GM23338 (cell line): ENCODE measurements around the gene ACOXL. TPM values are rescaled to one million over a fixed set of nuclear protein-coding genes. Genes with fewer than 3 reads are reported as not detected.

Source experiments
- ATAC-seq: fragments of 200-7000 bp; cut with Tn5 transposase; 3 replicates; pipeline ENCODE4 v1.9.1; 2020
- DNase-seq: peaks from one replicate; pipeline ENCODE4 v3.0.0-alpha.2; 2015; ENCODE audit warnings: low spot score
- H2AFZ ChIP-seq: fragments of 200-600 bp; sonication (generic); 2 replicates; pipeline ENCODE4 v1.8.0; 2016; ENCODE audit warnings: antibody characterized with exemption, mild to moderate bottlenecking, moderate library complexity
- H3F3A ChIP-seq: fragments of 200-600 bp; sonication (generic); replicated peaks from 2 replicates; pipeline ENCODE4 v1.8.0; 2017; ENCODE audit warnings: antibody characterized with exemption, mixed run types, low read depth
- H3K27ac ChIP-seq: fragments of 200-600 bp; sonication (generic); 2 replicates; pipeline ENCODE4 v1.6.1; 2016; ENCODE audit warnings: low read depth
- H3K27me3 ChIP-seq: fragments of 200-600 bp; sonication (generic); 2 replicates; pipeline ENCODE4 v1.8.0; 2016; ENCODE audit warnings: mild to moderate bottlenecking, mixed run types, moderate library complexity; ENCODE audit not compliant: insufficient read depth
- H3K36me3 ChIP-seq: fragments of 200-600 bp; sonication (generic); 2 replicates; pipeline ENCODE4 v1.8.0; 2016; ENCODE audit warnings: mild to moderate bottlenecking; ENCODE audit not compliant: insufficient read depth
- H3K4me1 ChIP-seq: fragments of 200-600 bp; sonication (generic); 2 replicates; pipeline ENCODE4 v1.8.0; 2016; ENCODE audit warnings: mild to moderate bottlenecking, moderate library complexity; ENCODE audit not compliant: insufficient read depth
- H3K4me2 ChIP-seq: fragments of 200-600 bp; sonication (generic); 2 replicates; pipeline ENCODE4 v1.7.1; 2017; ENCODE audit warnings: mixed run types
- H3K4me3 ChIP-seq: fragments of 200-600 bp; sonication (generic); 2 replicates; pipeline ENCODE4 v1.6.1; 2016; ENCODE audit warnings: mixed run types
- H3K79me2 ChIP-seq: fragments of 200-600 bp; sonication (generic); replicated peaks from 2 replicates; pipeline ENCODE4 v1.8.0; 2017; ENCODE audit warnings: mild to moderate bottlenecking; ENCODE audit not compliant: insufficient read depth
- H3K9me2 ChIP-seq: fragments of 200-600 bp; sonication (generic); 2 replicates; pipeline ENCODE4 v1.8.0; 2017; ENCODE audit not compliant: insufficient read depth
- H4K20me1 ChIP-seq: fragments of 200-600 bp; sonication (generic); replicated peaks from 2 replicates; pipeline ENCODE4 v1.8.0; 2017; ENCODE audit warnings: mild to moderate bottlenecking; ENCODE audit not compliant: insufficient read depth
- H3K27ac Mint-ChIP-seq: 2 replicates; pipeline ENCODE4 v1.8.0; 2020; ENCODE audit warnings: inconsistent platforms, mild to moderate bottlenecking, moderate library complexity, mixed read lengths
- H3K27me3 Mint-ChIP-seq: 3 replicates; pipeline ENCODE4 v1.8.0; 2022; ENCODE audit warnings: low read depth, mild to moderate bottlenecking, moderate library complexity, mixed read lengths, inconsistent platforms; ENCODE audit not compliant: insufficient read depth, poor library complexity
- H3K36me3 Mint-ChIP-seq: 3 replicates; pipeline ENCODE4 v1.8.0; 2021; ENCODE audit warnings: low read depth, mild to moderate bottlenecking, inconsistent platforms, moderate library complexity, mixed read lengths
- H3K4me1 Mint-ChIP-seq: 3 replicates; pipeline ENCODE4 v1.8.0; 2020; ENCODE audit warnings: mild to moderate bottlenecking, inconsistent platforms, mixed read lengths
- H3K4me3 Mint-ChIP-seq: 3 replicates; pipeline ENCODE4 v1.8.0; 2021; ENCODE audit warnings: moderate library complexity, mild to moderate bottlenecking, inconsistent platforms, mixed read lengths
- H3K9me3 Mint-ChIP-seq: 3 replicates; pipeline ENCODE4 v1.8.0; 2020; ENCODE audit warnings: moderate library complexity, mild to moderate bottlenecking, inconsistent platforms, mixed read lengths
- CREB1 ChIP-seq: fragments of 250-450 bp; sonication (Bioruptor Pico); IDR thresholded peaks from 2 replicates; pipeline ENCODE4 v1.5.0; 2020; ENCODE audit warnings: low read depth, mild to moderate bottlenecking, moderate library complexity
- EZH2 ChIP-seq: fragments of 200-600 bp; sonication (generic); IDR thresholded peaks from one replicate; pipeline ENCODE4 v1.8.0; 2017; ENCODE audit warnings: antibody characterized with exemption, mild to moderate bottlenecking, low read depth; ENCODE audit not compliant: unreplicated experiment
- EZH2phosphoT487 ChIP-seq: fragments of 200-600 bp; sonication (generic); IDR thresholded peaks from one replicate; pipeline ENCODE4 v1.8.1; 2018; ENCODE audit warnings: antibody characterized with exemption; ENCODE audit not compliant: unreplicated experiment
- JUNB ChIP-seq: IDR thresholded peaks from one replicate; pipeline ENCODE4 v1.6.1; 2016; ENCODE audit warnings: antibody characterized with exemption; ENCODE audit not compliant: unreplicated experiment
- NANOG ChIP-seq: IDR thresholded peaks from 2 replicates; pipeline ENCODE4 v1.6.1; 2016; ENCODE audit warnings: antibody characterized with exemption, borderline replicate concordance
- POLR2AphosphoS5 ChIP-seq: IDR thresholded peaks from 2 replicates; pipeline ENCODE4 v1.6.1; 2016; ENCODE audit warnings: antibody characterized with exemption, low read depth
- STAT1 ChIP-seq: IDR thresholded peaks from one replicate; pipeline ENCODE4 v1.6.1; 2016; ENCODE audit warnings: antibody characterized with exemption; ENCODE audit not compliant: unreplicated experiment
- ZNF114 ChIP-seq: fragments of 250-450 bp; sonication (Bioruptor Pico); IDR thresholded peaks from 2 replicates; pipeline ENCODE4 v1.5.0; 2020; ENCODE audit warnings: mild to moderate bottlenecking, moderate library complexity
- ZNF331 ChIP-seq: fragments of 250-450 bp; sonication (Bioruptor Pico); IDR thresholded peaks from 2 replicates; pipeline ENCODE4 v1.5.0; 2020; ENCODE audit warnings: low read depth, mild to moderate bottlenecking, moderate library complexity
- polyA plus RNA-seq: library from polyadenylated mRNA; unstranded; fragments of >200 nt; fragmentation: Nextera tagmentation; extraction: Ambion mirVana; gene quantifications from 2 replicates; pipeline ENCODE4 v1.2.1, GENCODE V29; 2016
- total RNA-seq: library from RNA; depleted of rRNA; stranded (reverse); fragments of >200 nt; shearing (Covaris generic); gene quantifications from 2 replicates; pipeline ENCODE4 v1.2.3, GENCODE V29; 2014
- TF ChIP-seq, protein P1 (sequence below): IDR thresholded peaks from one replicate; pipeline ENCODE4 v1.6.1; 2018; ENCODE audit warnings: antibody characterized with exemption; ENCODE audit not compliant: unreplicated experiment
- TF ChIP-seq, protein P2 (sequence below), 2 experiments: fragments of 200-600 bp in 1 of 2; sonication (generic) in 1 of 2; conservative IDR thresholded peaks; 2 replicates each; pipeline versions ENCODE4 v1.5.1 to v1.6.1; 2016 to 2017; ENCODE audit warnings: antibody characterized with exemption in 2 of 2, low read depth in 2 of 2, mild to moderate bottlenecking in 2 of 2, moderate library complexity in 1 of 2
- TF ChIP-seq, protein P3 (sequence below): fragments of 250-450 bp; sonication (Bioruptor Pico); IDR thresholded peaks from 2 replicates; pipeline ENCODE4 v1.5.0; 2020; ENCODE audit warnings: mild to moderate bottlenecking, moderate library complexity
- TF ChIP-seq, protein P4 (sequence below): IDR thresholded peaks from 2 replicates; pipeline ENCODE4 v1.6.1; 2016; ENCODE audit warnings: antibody characterized with exemption

The ACOXL gene
- total and polyA plus RNA-seq, 2 experiments from 2014 or later, result 9.0 to 14.7 TPM

DNA sequence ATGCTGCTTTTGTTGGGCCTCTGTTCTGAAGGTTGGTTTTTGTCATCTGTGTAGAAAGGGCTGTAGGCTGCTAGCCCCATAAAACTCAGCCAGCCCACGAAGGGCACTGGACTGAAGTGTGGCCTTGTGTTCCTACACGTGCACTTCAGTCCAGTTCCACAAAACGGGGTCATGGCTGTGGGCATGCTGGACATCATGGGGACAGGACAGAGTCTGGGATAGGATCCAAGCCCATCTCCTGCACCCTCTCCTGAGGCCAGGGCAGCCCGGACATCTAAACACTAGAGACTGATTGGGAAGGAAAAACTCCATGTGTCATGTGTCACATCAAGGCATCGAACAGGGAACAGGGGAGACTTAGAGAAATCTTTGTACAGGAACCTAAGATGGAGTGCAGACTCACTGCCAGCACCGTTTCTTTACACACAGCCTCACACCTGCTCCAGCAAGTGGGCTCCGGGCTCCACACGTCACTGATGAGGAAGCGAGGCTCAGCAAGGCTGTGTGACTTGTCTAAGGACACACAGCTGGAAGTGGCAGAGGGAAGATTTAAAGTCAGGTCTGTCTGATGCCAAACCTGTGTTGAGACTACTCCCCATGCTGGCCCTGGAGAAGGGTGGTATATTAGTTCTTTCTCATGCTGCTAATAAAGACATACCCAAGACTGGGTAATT, 313.5 kb downstream of the ACOXL start:
- no peak overlapping the region for H3K4me2 ChIP-seq
- no peak for DNase-seq
- Mint-ChIP-seq H3K4me3 (no peak overlapping the region), H3K36me3 (peaks cover 3% of the 10 kb centered on the region; the same call in 1 of the 3 replicates), H3K9me3 (no peaks in the 10 kb centered on the region; the same call in 2 of the 3 replicates), H3K27ac (no peak overlapping the region), H3K27me3 (peaks cover 8% of the 10 kb centered on the region), H3K4me1 (no peaks in the 10 kb centered on the region; the same call in 2 of the 3 replicates)
- no peak for ATAC-seq
- H3K27ac ChIP-seq, result no peak overlapping the region
- H3K79me2 ChIP-seq, result no peaks in the 10 kb centered on the region
- H3K27me3 ChIP-seq, result no peaks in the 10 kb centered on the region
- H3K36me3 ChIP-seq, result no peaks in the 10 kb centered on the region
- no peaks in the 10 kb centered on the region for H3F3A ChIP-seq
- H3K4me1 ChIP-seq, result no peaks in the 10 kb centered on the region
- no peak overlapping the region for H3K4me3 ChIP-seq
- no peaks in the 10 kb centered on the region for H4K20me1 ChIP-seq
- TF ChIP-seq ZNF331 (CRISPR knock-in tag) (no peak), STAT1 (no peak), POLR2AphosphoS5 (no peak), NANOG (no peak), CREB1 (CRISPR knock-in tag) (no peak), ZNF114 (CRISPR knock-in tag) (no peak), EZH2phosphoT487 (no peak), JUNB (no peak), EZH2 (no peak)
- TF ChIP-seq, protein P1, sequence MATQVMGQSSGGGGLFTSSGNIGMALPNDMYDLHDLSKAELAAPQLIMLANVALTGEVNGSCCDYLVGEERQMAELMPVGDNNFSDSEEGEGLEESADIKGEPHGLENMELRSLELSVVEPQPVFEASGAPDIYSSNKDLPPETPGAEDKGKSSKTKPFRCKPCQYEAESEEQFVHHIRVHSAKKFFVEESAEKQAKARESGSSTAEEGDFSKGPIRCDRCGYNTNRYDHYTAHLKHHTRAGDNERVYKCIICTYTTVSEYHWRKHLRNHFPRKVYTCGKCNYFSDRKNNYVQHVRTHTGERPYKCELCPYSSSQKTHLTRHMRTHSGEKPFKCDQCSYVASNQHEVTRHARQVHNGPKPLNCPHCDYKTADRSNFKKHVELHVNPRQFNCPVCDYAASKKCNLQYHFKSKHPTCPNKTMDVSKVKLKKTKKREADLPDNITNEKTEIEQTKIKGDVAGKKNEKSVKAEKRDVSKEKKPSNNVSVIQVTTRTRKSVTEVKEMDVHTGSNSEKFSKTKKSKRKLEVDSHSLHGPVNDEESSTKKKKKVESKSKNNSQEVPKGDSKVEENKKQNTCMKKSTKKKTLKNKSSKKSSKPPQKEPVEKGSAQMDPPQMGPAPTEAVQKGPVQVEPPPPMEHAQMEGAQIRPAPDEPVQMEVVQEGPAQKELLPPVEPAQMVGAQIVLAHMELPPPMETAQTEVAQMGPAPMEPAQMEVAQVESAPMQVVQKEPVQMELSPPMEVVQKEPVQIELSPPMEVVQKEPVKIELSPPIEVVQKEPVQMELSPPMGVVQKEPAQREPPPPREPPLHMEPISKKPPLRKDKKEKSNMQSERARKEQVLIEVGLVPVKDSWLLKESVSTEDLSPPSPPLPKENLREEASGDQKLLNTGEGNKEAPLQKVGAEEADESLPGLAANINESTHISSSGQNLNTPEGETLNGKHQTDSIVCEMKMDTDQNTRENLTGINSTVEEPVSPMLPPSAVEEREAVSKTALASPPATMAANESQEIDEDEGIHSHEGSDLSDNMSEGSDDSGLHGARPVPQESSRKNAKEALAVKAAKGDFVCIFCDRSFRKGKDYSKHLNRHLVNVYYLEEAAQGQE, result no peak
- TF ChIP-seq, protein P2, sequence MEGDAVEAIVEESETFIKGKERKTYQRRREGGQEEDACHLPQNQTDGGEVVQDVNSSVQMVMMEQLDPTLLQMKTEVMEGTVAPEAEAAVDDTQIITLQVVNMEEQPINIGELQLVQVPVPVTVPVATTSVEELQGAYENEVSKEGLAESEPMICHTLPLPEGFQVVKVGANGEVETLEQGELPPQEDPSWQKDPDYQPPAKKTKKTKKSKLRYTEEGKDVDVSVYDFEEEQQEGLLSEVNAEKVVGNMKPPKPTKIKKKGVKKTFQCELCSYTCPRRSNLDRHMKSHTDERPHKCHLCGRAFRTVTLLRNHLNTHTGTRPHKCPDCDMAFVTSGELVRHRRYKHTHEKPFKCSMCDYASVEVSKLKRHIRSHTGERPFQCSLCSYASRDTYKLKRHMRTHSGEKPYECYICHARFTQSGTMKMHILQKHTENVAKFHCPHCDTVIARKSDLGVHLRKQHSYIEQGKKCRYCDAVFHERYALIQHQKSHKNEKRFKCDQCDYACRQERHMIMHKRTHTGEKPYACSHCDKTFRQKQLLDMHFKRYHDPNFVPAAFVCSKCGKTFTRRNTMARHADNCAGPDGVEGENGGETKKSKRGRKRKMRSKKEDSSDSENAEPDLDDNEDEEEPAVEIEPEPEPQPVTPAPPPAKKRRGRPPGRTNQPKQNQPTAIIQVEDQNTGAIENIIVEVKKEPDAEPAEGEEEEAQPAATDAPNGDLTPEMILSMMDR (conservative IDR thresholded peaks at IDR 0.05; ENCODE audit: low read depth in 2 of 2), result no peak
- TF ChIP-seq, protein P3, sequence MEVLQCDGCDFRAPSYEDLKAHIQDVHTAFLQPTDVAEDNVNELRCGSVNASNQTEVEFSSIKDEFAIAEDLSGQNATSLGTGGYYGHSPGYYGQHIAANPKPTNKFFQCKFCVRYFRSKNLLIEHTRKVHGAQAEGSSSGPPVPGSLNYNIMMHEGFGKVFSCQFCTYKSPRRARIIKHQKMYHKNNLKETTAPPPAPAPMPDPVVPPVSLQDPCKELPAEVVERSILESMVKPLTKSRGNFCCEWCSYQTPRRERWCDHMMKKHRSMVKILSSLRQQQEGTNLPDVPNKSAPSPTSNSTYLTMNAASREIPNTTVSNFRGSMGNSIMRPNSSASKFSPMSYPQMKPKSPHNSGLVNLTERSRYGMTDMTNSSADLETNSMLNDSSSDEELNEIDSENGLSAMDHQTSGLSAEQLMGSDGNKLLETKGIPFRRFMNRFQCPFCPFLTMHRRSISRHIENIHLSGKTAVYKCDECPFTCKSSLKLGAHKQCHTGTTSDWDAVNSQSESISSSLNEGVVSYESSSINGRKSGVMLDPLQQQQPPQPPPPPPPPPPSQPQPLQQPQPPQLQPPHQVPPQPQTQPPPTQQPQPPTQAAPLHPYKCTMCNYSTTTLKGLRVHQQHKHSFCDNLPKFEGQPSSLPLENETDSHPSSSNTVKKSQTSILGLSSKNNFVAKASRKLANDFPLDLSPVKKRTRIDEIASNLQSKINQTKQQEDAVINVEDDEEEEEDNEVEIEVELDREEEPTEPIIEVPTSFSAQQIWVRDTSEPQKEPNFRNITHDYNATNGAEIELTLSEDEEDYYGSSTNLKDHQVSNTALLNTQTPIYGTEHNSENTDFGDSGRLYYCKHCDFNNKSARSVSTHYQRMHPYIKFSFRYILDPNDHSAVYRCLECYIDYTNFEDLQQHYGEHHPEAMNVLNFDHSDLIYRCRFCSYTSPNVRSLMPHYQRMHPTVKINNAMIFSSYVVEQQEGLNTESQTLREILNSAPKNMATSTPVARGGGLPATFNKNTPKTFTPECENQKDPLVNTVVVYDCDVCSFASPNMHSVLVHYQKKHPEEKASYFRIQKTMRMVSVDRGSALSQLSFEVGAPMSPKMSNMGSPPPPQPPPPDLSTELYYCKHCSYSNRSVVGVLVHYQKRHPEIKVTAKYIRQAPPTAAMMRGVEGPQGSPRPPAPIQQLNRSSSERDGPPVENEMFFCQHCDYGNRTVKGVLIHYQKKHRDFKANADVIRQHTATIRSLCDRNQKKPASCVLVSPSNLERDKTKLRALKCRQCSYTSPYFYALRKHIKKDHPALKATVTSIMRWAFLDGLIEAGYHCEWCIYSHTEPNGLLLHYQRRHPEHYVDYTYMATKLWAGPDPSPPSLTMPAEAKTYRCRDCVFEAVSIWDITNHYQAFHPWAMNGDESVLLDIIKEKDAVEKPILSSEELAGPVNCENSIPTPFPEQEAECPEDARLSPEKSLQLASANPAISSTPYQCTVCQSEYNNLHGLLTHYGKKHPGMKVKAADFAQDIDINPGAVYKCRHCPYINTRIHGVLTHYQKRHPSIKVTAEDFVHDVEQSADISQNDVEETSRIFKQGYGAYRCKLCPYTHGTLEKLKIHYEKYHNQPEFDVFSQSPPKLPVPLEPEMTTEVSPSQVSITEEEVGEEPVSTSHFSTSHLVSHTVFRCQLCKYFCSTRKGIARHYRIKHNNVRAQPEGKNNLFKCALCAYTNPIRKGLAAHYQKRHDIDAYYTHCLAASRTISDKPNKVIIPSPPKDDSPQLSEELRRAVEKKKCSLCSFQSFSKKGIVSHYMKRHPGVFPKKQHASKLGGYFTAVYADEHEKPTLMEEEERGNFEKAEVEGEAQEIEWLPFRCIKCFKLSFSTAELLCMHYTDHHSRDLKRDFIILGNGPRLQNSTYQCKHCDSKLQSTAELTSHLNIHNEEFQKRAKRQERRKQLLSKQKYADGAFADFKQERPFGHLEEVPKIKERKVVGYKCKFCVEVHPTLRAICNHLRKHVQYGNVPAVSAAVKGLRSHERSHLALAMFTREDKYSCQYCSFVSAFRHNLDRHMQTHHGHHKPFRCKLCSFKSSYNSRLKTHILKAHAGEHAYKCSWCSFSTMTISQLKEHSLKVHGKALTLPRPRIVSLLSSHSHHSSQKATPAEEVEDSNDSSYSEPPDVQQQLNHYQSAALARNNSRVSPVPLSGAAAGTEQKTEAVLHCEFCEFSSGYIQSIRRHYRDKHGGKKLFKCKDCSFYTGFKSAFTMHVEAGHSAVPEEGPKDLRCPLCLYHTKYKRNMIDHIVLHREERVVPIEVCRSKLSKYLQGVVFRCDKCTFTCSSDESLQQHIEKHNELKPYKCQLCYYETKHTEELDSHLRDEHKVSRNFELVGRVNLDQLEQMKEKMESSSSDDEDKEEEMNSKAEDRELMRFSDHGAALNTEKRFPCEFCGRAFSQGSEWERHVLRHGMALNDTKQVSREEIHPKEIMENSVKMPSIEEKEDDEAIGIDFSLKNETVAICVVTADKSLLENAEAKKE (CRISPR knock-in tag), result no peak
- TF ChIP-seq, protein P4, sequence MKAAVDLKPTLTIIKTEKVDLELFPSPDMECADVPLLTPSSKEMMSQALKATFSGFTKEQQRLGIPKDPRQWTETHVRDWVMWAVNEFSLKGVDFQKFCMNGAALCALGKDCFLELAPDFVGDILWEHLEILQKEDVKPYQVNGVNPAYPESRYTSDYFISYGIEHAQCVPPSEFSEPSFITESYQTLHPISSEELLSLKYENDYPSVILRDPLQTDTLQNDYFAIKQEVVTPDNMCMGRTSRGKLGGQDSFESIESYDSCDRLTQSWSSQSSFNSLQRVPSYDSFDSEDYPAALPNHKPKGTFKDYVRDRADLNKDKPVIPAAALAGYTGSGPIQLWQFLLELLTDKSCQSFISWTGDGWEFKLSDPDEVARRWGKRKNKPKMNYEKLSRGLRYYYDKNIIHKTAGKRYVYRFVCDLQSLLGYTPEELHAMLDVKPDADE, result no peak
- no peaks in the 10 kb centered on the region for H3K9me2 ChIP-seq
- no peak overlapping the region for H2AFZ ChIP-seq
